Karpas-422 (cell line): ENCODE results near the gene ANKRD45. TPM values are rescaled to one million over a fixed set of nuclear protein-coding genes. Genes with fewer than 3 reads are reported as not detected.
"Not testable (repeated sequence)": the region's sequence is repeated elsewhere in the genome, so short reads cannot be mapped to it uniquely, and the experiment has no call there.

Experiments
- DNase-seq: peaks from one replicate; pipeline ENCODE4 v3.0.0-alpha.2; 2015
- H2AFZ ChIP-seq: fragments of 200-600 bp; sonication (generic); 2 replicates; pipeline ENCODE4 v1.6.1; 2014; ENCODE audit warnings: antibody characterized with exemption, low read length, mixed read lengths
- H3K27ac ChIP-seq: fragments of 200-600 bp; sonication (generic); 2 replicates; pipeline ENCODE4 v1.5.1; 2014; ENCODE audit warnings: mild to moderate bottlenecking, low read length, moderate library complexity
- H3K27me3 ChIP-seq: fragments of 200-600 bp; sonication (generic); 2 replicates; pipeline ENCODE4 v1.6.1; 2014; ENCODE audit warnings: low read length, mixed read lengths
- H3K36me3 ChIP-seq: fragments of 200-600 bp; sonication (generic); 2 replicates; pipeline ENCODE4 v1.6.1; 2014; ENCODE audit warnings: low read length, mixed read lengths; ENCODE audit not compliant: insufficient read depth
- H3K4me1 ChIP-seq: fragments of 200-600 bp; sonication (generic); 2 replicates; pipeline ENCODE4 v1.6.1; 2014; ENCODE audit warnings: mild to moderate bottlenecking, low read length, mixed read lengths
- H3K4me2 ChIP-seq: fragments of 200-600 bp; sonication (generic); 2 replicates; pipeline ENCODE4 v1.6.1; 2014; ENCODE audit warnings: low read length, low read depth, mild to moderate bottlenecking; ENCODE audit not compliant: poor library complexity, severe bottlenecking
- H3K4me3 ChIP-seq: fragments of 200-600 bp; sonication (generic); 2 replicates; pipeline ENCODE4 v1.5.1; 2014; ENCODE audit warnings: mild to moderate bottlenecking, antibody characterized with exemption, low read length, mixed read lengths
- H3K79me2 ChIP-seq: fragments of 200-600 bp; sonication (generic); 2 replicates; pipeline ENCODE4 v1.6.1; 2014; ENCODE audit warnings: mild to moderate bottlenecking, low read length, mixed read lengths
- H3K9ac ChIP-seq: fragments of 200-600 bp; sonication (generic); 2 replicates; pipeline ENCODE4 v1.6.0; 2014; ENCODE audit warnings: low read length
- H3K9me2 ChIP-seq: fragments of 200-600 bp; sonication (generic), shearing (Covaris generic); replicated peaks from 2 replicates; pipeline ENCODE4 v1.6.0; 2014; ENCODE audit warnings: mild to moderate bottlenecking, low read length, moderate library complexity; ENCODE audit not compliant: insufficient read depth
- H3K9me3 ChIP-seq: fragments of 300-700, 200-600 bp; sonication (generic); 2 replicates; pipeline ENCODE4 v1.6.1; 2014; ENCODE audit warnings: low read length, mixed read lengths
- H4K20me1 ChIP-seq: fragments of 200-600 bp; sonication (generic); 2 replicates; pipeline ENCODE4 v1.6.1; 2014; ENCODE audit warnings: mild to moderate bottlenecking, antibody characterized with exemption, low read length, low read depth; ENCODE audit not compliant: insufficient read depth
- total RNA-seq: library from RNA; depleted of rRNA; stranded (reverse); fragments of >200 nt; shearing (Covaris generic); gene quantifications from 2 replicates; pipeline ENCODE4 v1.2.3, GENCODE V29; 2014; ENCODE audit warnings: low replicate concordance

The ANKRD45 gene
- total RNA-seq, 1 experiment from 2014 or later = not detected

- H3K27me3 ChIP-seq, H3K4me1 ChIP-seq, H4K20me1 ChIP-seq, H2AFZ ChIP-seq, H3K36me3 ChIP-seq, DNase-seq, H3K9ac ChIP-seq, H3K9me3 ChIP-seq, H3K4me2 ChIP-seq, H3K79me2 ChIP-seq, H3K4me3 ChIP-seq, H3K27ac ChIP-seq, H3K9me2 ChIP-seq: not testable (repeated sequence)
Measured at GRCh38 chr1:173701299-173701698, 31.6 kb upstream of the ANKRD45 start.

- peaks cover 2% of the 10 kb centered on the region; the same call in 1 of the 2 replicates for H3K4me1 ChIP-seq
- H3K36me3 ChIP-seq = no peaks in the 10 kb centered on the region
- H3K79me2 ChIP-seq = no peaks in the 10 kb centered on the region
- H2AFZ ChIP-seq = no peak overlapping the region
- H3K9me3 ChIP-seq = no peaks in the 10 kb centered on the region
- H4K20me1 ChIP-seq = no peaks in the 10 kb centered on the region
- no peak overlapping the region for H3K4me3 ChIP-seq
- H3K9me2 ChIP-seq = no peaks in the 10 kb centered on the region
- H3K4me2 ChIP-seq = no peak overlapping the region
- no peak overlapping the region for H3K27ac ChIP-seq
- no peaks in the 10 kb centered on the region for H3K27me3 ChIP-seq
- no peak overlapping the region for H3K9ac ChIP-seq
- DNase-seq = no peak
Measured at GRCh38 chr1:173693238-173693637, 23.6 kb upstream of the ANKRD45 start.

DNA sequence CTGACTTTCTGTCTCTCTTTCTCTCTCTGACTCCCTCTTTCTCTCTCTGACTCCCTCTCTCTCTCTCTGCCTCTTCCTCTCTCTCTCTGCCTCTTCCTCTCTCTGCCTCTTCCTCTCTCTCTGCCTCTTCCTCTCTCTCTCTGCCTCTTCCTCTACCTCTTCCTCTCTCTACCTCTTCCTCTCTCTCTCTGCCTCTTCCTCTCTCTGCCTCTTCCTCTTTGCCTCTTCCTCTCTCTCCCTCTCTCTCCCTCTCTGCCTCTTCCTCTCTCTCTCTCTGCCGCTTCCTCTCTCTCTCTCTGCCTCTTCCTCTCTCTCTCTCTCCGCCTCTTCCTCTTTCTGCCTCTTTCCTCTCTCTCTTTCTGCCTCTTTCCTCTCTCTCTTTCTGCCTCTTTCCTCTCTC is 18.6 kb upstream of the ANKRD45 start:
- H3K4me3 ChIP-seq = no peak overlapping the region
- no peak overlapping the region for H3K27ac ChIP-seq
- DNase-seq = peak; percentile 42
- H3K79me2 ChIP-seq = no peaks in the 10 kb centered on the region
- no peak overlapping the region for H3K4me2 ChIP-seq
- no peaks in the 10 kb centered on the region for H3K27me3 ChIP-seq
- no peaks in the 10 kb centered on the region for H3K9me2 ChIP-seq
- H3K9me3 ChIP-seq = no peaks in the 10 kb centered on the region
- H2AFZ ChIP-seq = 0 out of 2 replicates have a peak overlapping the region, but pooled peaks have one; percentile 48
- H3K4me1 ChIP-seq = peaks cover 2% of the 10 kb centered on the region; the same call in 1 of the 2 replicates
- H3K9ac ChIP-seq = no peak overlapping the region
- H3K36me3 ChIP-seq = no peaks in the 10 kb centered on the region
- H4K20me1 ChIP-seq = no peaks in the 10 kb centered on the region

GRCh38 chr1:173685121-173685520 is 15.5 kb upstream of the ANKRD45 start:
- H3K36me3 ChIP-seq, H2AFZ ChIP-seq, H3K9me2 ChIP-seq, H3K27ac ChIP-seq, H3K9me3 ChIP-seq, DNase-seq, H3K27me3 ChIP-seq, H3K4me3 ChIP-seq, H3K79me2 ChIP-seq, H3K9ac ChIP-seq, H3K4me2 ChIP-seq, H3K4me1 ChIP-seq, H4K20me1 ChIP-seq: not testable (repeated sequence)

DNA sequence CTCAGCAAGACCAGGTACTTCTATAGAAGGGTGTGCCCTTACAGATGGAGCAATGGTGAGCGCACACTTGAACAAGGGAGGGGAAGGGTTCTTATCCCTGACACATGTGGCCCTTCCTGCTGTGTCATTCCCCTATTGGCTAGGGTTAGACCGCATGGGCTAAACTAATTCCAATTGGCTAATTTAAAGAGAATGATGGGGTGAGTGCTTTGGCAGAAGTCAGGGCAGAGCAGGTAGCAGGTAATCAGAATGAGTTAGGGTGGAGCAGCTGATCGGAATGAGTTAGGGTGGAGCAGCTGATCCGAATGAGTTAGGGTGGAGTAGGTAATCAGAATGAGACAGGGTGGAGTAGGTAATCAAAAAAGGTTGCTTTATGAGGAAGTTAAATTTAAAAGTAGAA is 14.2 kb upstream of the ANKRD45 start:
- H3K9me2 ChIP-seq, H3K4me2 ChIP-seq, H3K27ac ChIP-seq, H3K9me3 ChIP-seq, H4K20me1 ChIP-seq, H3K36me3 ChIP-seq, H3K27me3 ChIP-seq, H3K4me3 ChIP-seq, H3K9ac ChIP-seq, H3K4me1 ChIP-seq, H2AFZ ChIP-seq, DNase-seq, H3K79me2 ChIP-seq: not testable (repeated sequence)

GRCh38 chr1:173682184-173682583 is 12.5 kb upstream of the ANKRD45 start:
- Histone ChIP-seq H3K9ac (no peak overlapping the region), H3K9me3 (no peaks in the 10 kb centered on the region), H2AFZ (no peak overlapping the region), H3K4me1 (no peaks in the 10 kb centered on the region), H3K4me3 (no peak overlapping the region), H3K27ac (no peak overlapping the region), H4K20me1 (no peaks in the 10 kb centered on the region), H3K79me2 (no peaks in the 10 kb centered on the region), H3K4me2 (no peak overlapping the region), H3K27me3 (no peaks in the 10 kb centered on the region), H3K36me3 (no peaks in the 10 kb centered on the region), H3K9me2 (no peaks in the 10 kb centered on the region)
- DNase-seq = no peak

DNA sequence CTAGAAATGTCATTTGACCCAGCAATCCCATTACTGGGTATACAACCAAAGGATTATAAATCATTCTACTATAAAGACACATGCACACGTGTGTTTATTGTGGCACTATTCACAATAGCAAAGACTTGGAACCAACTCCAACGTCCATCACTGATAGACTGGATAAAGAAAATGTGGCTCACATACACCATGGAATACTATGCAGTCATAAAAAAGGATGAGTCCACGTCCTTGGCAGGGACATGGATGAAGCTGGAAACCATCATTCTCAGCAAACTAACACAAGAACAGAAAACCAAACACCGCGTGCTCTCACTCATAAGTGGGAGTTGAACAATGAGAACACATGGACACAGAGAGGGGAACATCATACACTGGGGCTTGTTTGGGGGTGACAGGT is 10.5 kb upstream of the ANKRD45 start:
- H3K27ac ChIP-seq, H3K9me2 ChIP-seq, H3K79me2 ChIP-seq, DNase-seq, H3K27me3 ChIP-seq, H3K9ac ChIP-seq, H3K9me3 ChIP-seq, H3K4me1 ChIP-seq, H3K4me3 ChIP-seq, H4K20me1 ChIP-seq, H2AFZ ChIP-seq, H3K4me2 ChIP-seq, H3K36me3 ChIP-seq: not testable (repeated sequence)

GRCh38 chr1:173674496-173674895 is 4.8 kb upstream of the ANKRD45 start:
- not testable (repeated sequence) for H3K9me3 ChIP-seq, H4K20me1 ChIP-seq, DNase-seq, H3K36me3 ChIP-seq, H3K9me2 ChIP-seq, H3K27me3 ChIP-seq, H3K9ac ChIP-seq, H3K79me2 ChIP-seq, H2AFZ ChIP-seq, H3K4me3 ChIP-seq, H3K4me2 ChIP-seq, H3K4me1 ChIP-seq, H3K27ac ChIP-seq

- Histone ChIP-seq H3K9me2 (no peaks in the 10 kb centered on the region), H3K4me2 (no peak overlapping the region), H3K27me3 (no peaks in the 10 kb centered on the region), H3K4me3 (no peak overlapping the region), H3K4me1 (no peaks in the 10 kb centered on the region), H3K9me3 (no peaks in the 10 kb centered on the region), H3K36me3 (no peaks in the 10 kb centered on the region), H3K27ac (no peak overlapping the region), H3K9ac (no peak overlapping the region), H3K79me2 (no peaks in the 10 kb centered on the region), H2AFZ (no peak overlapping the region), H4K20me1 (no peaks in the 10 kb centered on the region)
- no peak for DNase-seq
Measured at GRCh38 chr1:173666646-173667045, 3.0 kb downstream of the ANKRD45 start.
